Osteocyte (in vitro differentiated cells): ENCODE measurements around the gene APOC1. TPM values are rescaled to one million over a fixed set of nuclear protein-coding genes. Genes with fewer than 3 reads are reported as not detected.

Experiments used
- DNase-seq: peaks from one replicate; pipeline ENCODE4 v3.0.0; 2021; ENCODE audit warnings: mixed read lengths; ENCODE audit not compliant: unreplicated experiment; ENCODE audit errors: extremely low spot score
- H3K27ac Mint-ChIP-seq: one replicate; pipeline ENCODE4 v1.8.0; 2021; ENCODE audit warnings: mild to moderate bottlenecking, mixed read lengths; ENCODE audit not compliant: unreplicated experiment
- H3K27me3 Mint-ChIP-seq: one replicate; pipeline ENCODE4 v1.8.0; 2021; ENCODE audit warnings: mixed read lengths; ENCODE audit not compliant: unreplicated experiment
- H3K36me3 Mint-ChIP-seq: one replicate; pipeline ENCODE4 v1.8.0; 2021; ENCODE audit warnings: mixed read lengths; ENCODE audit not compliant: unreplicated experiment
- H3K4me1 Mint-ChIP-seq: one replicate; pipeline ENCODE4 v1.8.0; 2021; ENCODE audit warnings: mixed read lengths; ENCODE audit not compliant: unreplicated experiment
- H3K4me3 Mint-ChIP-seq: one replicate; pipeline ENCODE4 v1.8.0; 2021; ENCODE audit warnings: mild to moderate bottlenecking, moderate library complexity, mixed read lengths; ENCODE audit not compliant: unreplicated experiment
- H3K9me3 Mint-ChIP-seq: one replicate; pipeline ENCODE4 v1.8.0; 2021; ENCODE audit warnings: mixed read lengths; ENCODE audit not compliant: unreplicated experiment
- total RNA-seq: library from RNA; stranded (reverse); gene quantifications from 2 replicates; pipeline ENCODE4 v1.2.1, GENCODE V29; 2021
- TF ChIP-seq, protein P1 (sequence below): fragments of 200-600 bp; sonication (generic); IDR thresholded peaks from 2 replicates; pipeline ENCODE4 v1.5.0; 2021; ENCODE audit warnings: antibody characterized with exemption, mild to moderate bottlenecking, moderate library complexity

Gene APOC1
- total RNA-seq, 1 donor from 2014 or later: 3.3 TPM

DNA sequence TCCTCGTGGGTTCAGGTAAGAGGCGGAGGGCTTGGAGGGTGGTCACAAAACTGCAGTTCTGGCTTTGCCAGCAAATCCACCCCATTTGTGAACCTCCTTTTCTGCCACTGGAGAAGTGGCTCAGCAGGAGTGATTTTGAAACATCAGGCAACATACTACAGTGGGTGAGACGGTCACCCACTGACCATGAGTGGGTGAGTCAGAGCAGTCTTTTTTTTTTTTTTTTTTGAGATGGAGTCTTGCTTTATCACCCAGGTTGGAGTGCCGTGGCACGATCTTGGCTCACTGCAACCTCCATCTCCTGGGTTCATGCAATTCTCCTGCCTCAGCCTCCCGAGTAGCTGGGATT lies 20.4 kb upstream of the APOC1 start:
- Mint-ChIP-seq H3K4me3 (no peak overlapping the region), H3K27ac (no peak overlapping the region), H3K27me3 (no peaks in the 10 kb centered on the region), H3K36me3 (peaks cover 17% of the 10 kb centered on the region), H3K9me3 (no peaks in the 10 kb centered on the region), H3K4me1 (peaks cover 21% of the 10 kb centered on the region)
- no peak for DNase-seq
- TF ChIP-seq, protein P1, sequence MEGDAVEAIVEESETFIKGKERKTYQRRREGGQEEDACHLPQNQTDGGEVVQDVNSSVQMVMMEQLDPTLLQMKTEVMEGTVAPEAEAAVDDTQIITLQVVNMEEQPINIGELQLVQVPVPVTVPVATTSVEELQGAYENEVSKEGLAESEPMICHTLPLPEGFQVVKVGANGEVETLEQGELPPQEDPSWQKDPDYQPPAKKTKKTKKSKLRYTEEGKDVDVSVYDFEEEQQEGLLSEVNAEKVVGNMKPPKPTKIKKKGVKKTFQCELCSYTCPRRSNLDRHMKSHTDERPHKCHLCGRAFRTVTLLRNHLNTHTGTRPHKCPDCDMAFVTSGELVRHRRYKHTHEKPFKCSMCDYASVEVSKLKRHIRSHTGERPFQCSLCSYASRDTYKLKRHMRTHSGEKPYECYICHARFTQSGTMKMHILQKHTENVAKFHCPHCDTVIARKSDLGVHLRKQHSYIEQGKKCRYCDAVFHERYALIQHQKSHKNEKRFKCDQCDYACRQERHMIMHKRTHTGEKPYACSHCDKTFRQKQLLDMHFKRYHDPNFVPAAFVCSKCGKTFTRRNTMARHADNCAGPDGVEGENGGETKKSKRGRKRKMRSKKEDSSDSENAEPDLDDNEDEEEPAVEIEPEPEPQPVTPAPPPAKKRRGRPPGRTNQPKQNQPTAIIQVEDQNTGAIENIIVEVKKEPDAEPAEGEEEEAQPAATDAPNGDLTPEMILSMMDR: no peak

- Mint-ChIP-seq H3K36me3 (peaks cover 19% of the 10 kb centered on the region), H3K4me1 (peaks cover 17% of the 10 kb centered on the region), H3K27me3 (no peaks in the 10 kb centered on the region), H3K4me3 (no peak overlapping the region), H3K9me3 (no peaks in the 10 kb centered on the region), H3K27ac (no peak overlapping the region)
- DNase-seq: no peak
- TF ChIP-seq, protein P1: no peak
These were observed 19.5 kb upstream of the APOC1 start for GRCh38 chr19:44894946-44895345.

DNA sequence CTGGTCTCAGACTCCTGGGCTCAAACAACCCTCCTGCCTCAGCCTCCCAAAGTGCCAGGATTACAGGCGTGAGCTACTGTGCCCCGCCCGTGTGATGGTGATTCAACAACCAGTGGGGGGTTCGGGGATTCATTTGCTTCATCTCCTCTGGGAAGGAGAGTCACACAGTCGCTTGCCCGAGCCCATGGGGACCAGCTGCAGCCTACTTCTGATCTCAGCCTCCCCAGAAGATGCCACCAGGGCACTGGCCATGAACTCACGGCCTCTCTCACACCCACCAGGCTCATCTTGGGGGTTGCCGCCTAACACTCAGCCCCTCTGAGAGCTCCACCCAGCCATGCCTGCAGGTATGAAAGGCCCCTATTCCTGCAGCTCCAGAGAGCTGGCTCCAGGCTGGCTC lies 16.6 kb upstream of the APOC1 start:
- Mint-ChIP-seq H3K36me3 (peaks cover 24% of the 10 kb centered on the region), H3K9me3 (no peaks in the 10 kb centered on the region), H3K4me1 (no peaks in the 10 kb centered on the region), H3K27ac (no peak overlapping the region), H3K4me3 (no peak overlapping the region), H3K27me3 (no peaks in the 10 kb centered on the region)
- DNase-seq: no peak
- TF ChIP-seq, protein P1: no peak

DNA sequence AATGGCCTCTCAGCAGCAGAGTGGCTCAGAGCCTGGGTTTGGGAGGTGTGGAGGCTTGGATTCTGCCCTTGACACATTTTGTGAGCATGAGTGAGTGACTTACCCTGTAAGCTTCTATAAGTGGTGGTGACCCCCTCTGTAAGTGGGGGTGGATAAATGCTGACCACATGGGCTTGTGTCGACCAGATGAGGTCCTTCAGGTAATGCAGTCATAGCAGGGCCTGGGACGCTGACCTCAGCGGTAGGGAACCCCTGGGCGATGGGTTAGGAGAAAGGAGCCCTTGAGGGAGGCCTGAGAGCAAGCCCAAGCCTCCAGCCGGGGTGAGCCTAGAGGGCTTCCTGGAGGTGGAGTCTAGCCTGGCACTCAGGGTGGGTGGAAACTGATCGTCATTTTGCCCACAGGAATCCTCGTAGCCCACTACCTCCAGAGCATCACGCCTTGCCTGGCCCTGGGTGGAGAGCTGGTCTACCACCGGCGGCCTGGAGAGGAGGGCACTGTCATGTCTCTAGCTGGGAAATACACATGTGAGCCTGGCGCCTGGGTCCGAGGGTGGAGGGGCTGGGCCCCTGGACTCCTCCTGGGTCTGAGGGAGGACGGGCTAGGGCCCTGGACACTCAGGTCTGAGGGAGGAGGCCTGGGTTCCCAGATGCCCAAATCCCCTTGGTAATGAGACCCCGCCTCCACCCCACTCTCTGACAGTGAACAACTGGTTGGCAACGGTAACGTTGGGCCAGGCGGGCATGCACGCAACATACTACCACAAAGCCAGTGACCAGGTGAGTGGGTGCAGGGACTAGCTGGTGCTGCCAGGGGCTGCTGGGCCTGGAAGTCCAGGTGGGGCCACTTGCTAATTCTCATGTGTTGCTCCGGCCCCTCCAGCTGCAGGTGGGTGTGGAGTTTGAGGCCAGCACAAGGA lies 13.8 kb upstream of the APOC1 start:
- Mint-ChIP-seq H3K4me3 (no peak overlapping the region), H3K4me1 (peaks cover 10% of the 10 kb centered on the region), H3K36me3 (peaks cover 16% of the 10 kb centered on the region), H3K27me3 (no peaks in the 10 kb centered on the region), H3K27ac (no peak overlapping the region), H3K9me3 (no peaks in the 10 kb centered on the region)
- DNase-seq: no peak
- TF ChIP-seq, protein P1: no peak

GRCh38 chr19:44903216-44903601 lies 11.2 kb upstream of the APOC1 start:
- DNase-seq: no peak
- TF ChIP-seq, protein P1: no peak
- Mint-ChIP-seq H3K4me1 (peaks cover 19% of the 10 kb centered on the region), H3K27me3 (peaks cover 3% of the 10 kb centered on the region), H3K4me3 (no peak overlapping the region), H3K27ac (no peak overlapping the region), H3K9me3 (no peaks in the 10 kb centered on the region), H3K36me3 (peaks cover 9% of the 10 kb centered on the region)
